Retina (tissue), 1 donor: Measurements from ENCODE around the gene REEP6.
A peak's percentile ranks its signal among the peaks of the same experiment; 100 is the strongest.
"Not testable (repeated sequence)": the region's sequence is repeated elsewhere in the genome, so short reads cannot be mapped to it uniquely, and the experiment has no call there.

Experiments
- DNase-seq: peaks from one replicate; pipeline ENCODE4 v3.0.0-alpha.2; 2016

REEP6 gene

DNA sequence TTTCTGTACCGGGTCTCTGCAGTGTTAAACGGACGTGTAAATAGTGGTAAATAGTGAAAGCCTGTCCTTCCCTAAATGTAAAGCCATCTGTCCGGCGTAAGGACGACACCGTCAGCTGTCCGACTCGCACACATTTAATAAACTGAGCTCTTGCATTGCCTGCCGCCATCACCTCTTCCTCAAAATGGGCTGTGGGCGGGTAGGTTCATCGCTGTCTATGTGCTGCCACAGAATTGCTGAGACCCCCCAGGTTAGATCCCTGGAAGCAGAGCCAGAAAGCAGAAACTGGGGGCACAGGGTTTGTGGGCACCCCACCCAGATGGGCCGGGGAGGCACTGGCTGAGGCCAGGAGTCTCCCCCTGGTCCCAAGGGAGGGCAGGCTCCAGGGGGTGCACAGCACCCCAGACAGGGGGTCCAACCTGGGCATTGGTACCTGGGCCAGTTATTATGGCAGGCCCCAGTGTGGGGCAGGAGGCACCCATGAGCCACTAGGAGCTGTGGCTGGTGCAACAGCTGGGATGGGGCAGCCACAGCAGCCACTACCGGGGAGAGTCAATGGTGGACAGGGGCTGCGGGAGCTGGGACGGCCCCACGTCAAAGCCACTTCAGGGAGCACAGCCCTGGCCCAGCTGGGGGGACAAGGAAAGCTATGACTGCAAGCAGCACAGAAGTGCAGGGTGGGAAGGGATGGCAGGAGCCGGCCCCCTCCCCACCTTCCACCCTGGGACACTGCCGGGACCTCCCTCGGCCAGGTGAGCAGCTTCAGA is 17.7 kb upstream of the REEP6 start:
- peak; percentile 49 for DNase-seq

DNA sequence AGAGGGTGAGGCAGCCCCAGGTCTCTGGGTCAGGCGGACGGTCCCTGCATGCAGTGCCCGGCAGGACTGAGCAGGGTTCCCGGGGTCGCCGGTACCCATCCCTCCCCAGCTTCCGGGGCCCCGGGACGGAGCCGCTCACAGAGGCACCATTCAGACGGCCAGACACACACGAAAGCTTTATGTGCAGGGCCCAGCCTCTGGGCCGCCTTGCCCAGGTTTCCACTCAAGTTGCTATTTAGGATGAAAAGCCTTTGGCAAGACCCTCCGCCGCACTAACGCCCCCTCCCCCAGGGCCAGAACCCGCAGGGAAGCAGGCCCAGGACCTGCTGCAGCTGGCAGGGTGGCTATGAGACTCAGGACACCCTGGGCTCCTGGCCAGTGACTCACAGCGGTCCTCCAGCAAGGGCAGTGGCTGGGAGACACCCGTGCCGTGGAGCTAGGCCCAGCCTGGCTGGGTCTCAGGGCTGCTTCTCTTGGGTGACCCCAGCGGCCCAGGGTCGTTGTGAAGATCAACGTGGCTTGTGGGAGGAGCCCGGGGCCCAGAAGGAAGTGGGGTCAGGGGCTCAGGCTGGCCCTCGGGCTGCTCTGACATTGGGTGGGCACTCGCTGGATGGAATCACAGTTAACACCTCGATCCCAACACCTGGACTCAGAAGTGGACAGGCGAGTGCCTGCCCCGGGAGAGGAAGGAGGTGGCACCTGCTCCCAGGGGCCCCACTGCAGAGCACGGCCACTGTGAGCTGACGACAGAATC is 16.8 kb upstream of the REEP6 start:
- peak; percentile 53 for DNase-seq

DNA sequence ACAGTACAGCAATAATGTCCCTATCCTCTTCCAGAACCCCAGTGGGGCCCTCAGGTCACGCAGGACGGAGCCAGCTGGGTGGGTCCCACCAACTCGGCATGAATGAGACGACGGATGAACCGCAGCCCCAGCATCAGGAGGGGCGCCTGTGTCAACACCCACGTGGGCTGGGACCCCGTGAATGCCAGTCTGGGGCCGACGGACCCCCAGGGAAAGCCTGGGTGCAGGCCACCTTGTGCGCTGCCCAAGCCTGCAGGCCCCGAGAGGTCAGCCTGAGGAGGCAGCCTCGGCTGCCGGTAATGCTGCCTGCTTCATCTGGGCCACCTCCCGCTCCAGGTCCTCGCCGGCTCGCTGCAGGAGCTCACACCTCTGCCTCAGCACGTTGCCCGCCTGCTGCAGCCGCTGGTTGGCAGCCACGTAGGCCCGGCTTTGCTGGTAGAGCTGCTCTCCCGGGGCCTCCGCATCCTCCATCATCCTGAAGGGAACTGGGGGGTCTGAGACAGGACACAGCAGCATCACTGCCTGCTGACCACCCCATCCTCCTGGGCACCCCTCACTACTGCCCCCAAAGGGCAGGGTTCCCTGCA is 16.1 kb upstream of the REEP6 start:
- DNase-seq = no peak

DNA sequence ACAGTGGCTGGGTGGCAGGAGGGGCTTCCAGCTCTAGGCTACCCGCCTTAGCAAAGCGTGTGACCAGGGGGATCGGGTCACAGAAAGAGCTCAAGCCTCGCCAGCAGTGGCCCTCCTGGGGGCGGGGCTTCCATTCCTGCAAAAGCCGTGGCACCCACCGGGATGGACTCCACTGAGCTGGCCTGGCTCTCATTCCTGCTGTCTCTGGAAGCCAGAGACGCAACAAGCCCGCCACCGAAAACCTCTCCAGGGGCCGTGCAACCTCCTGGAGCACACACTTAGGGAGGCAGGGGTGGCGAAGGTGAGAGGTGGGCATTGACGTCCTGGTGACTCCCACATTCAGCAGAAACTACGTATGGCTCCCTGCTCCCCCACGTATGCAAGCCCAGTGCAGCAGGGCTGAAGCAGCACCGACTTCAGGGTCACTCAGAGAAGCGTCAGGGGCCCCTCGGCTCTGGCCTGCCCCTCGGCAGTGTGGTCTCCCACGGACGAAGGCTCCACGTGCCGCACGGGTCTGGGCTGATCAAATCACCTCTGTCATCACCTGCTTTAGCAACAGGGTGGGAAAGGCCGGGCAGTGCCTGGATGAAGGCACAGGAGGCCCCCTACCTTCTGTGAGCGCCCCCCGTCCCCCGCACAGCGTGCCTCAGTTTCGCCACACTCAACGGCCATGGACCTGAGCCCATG is 15.1 kb upstream of the REEP6 start:
- DNase-seq = no peak

DNA sequence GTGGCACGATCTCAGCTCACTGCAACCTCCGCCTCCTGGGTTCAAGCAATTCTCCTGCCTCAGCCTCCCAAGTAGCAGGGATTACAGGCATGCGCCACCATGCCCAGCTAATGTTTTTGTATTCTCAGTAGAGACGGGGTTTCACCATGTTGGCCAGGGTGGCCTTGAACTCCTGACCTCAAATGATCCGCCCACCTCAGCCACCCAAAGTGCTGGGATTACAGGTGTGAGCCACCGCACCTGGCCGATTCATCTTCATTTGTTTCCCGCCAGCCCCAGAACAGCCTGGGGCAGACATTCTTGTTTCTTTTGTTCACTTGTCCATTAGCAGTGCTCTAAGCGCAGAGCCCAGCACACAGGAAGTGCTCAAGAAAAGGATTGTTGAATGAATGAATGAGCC is 13.9 kb upstream of the REEP6 start:
- not testable (repeated sequence) for DNase-seq

DNA sequence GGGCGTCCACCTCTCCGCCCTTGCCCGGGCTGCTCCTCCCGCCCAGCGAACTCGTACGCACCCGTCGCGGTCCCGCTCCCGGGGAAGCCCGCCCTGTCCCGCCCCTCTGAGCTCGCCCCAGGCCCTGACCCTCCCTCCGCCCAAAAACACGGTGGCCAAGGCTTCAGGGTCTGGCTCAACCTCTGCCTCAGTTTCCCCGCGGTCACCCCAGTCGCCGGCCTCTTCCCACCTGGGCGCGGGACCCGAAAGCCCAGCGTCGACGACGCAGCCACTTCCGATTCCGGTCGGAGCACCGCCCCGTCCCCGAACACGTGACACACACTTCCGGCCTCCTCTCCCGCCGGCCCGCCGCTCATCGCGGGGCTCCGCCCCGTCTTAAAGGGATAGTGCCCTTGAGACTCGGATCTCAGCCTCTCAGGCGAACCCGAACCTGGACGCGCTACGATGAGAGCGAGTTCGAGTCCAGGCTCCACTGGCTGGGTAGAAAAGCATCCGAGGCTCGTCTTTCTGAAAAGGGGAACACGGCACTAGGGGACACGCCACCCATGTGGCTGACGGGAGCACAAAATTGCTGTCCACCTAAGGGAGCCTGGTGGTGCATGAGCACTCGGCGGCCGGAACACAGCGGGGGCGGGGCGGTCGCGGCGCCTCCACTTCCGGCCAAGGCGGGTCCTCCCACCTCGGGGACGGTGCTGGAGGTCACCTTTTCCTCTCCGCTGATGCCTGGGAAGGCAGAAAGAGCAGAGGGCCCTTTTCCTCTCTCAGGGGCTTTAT is 11.9 kb upstream of the REEP6 start, which contains the start of gene C19orf25:
Gene C19orf25, minus strand, starts transcription at position 282 of the 774 bp plus-strand sequence. CDS start 312 bp downstream, outside the sequence.
- peak; percentile 97 for DNase-seq

DNA sequence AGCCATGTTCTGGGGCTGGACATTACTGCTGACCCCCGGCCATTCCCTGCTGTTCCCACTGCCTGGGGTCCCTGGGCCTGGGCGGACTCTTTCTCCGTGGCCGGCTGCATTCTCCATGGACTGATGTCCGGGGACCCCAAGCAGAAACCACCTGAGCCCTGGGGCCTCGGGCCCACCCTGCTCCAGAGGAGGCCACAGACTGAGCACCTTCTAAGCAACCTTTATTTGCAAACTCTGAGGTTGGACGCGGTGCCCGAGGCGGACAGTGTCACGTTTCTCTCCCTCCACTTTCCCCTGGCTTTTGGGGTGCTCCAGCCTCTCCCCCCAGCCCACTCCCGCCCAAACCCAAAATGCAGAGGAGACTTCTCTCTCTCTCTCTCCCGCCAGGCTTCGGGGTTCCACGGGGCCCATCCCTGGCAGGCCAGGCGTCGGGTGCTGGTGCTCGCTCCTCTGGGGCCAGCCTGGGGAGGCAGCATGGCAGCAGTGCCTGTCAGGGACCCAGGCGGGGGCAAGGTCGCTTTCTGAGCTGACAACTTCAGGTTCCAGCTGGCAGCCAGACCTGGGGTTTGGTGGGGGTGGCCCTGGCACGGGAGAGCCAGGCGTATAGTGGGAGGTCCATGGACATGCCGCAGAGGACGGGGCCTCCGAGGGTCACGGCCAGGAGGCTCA is 9.6 kb upstream of the REEP6 start:
- DNase-seq = no peak

DNA sequence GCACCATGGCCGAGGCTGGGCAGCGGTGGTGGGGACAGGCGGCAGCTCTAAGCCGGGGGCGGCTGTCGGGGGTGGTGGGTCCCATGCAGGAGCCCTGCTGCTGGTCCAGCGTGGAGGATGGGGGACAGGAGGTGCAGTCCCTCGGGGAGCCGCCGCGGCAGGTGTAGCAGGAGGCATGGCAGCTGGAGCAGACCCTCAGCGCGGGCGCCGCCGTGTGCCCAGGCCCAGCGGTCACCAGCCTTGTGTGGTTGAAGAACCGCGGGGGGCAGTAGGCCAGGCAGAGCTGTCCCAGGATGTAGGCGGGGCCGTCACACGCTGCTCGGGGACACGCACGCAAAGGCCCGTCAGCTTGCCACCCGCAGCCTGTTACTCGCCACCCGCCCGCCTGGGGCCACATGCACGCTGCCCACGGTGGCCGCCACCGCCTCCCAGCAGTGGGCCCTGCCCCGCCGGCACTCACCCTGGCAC is 9.1 kb upstream of the REEP6 start:
- DNase-seq = no peak

DNA sequence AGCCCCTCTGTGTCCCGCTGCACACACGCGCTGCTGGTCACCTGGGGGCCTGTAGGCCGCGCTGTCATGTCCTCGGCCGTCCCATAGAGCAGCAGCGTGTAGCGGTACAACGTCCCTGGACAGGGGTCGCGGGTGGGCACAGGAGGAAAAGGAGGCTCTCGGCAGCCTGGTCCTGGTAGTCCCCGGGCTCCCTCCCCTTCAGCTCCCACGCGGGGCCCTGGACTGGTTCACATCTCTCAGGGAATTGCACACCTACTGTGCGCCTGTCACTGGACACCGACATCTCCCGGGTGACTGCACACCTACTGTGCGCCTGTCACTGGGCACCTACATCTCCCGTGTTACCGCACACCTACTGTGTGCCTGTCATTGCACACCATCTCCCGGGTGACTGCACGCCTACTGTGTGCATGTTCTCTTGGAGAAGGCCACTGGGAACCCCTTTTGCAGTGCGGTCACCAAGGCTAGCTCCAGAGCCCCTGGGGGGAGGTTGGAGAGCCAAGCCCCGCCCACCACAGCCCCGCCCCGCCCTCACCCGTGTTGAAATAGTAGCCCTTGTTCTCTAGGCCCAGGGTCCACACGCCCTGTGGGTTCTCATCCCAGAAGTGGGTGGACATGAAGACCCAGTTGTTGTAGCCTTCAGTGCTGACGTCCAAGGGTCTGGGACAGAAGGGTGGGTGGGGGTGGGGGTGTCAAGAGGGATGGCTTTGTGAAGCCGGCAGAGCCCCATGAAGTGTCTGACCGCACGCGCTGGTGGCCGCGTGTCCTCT is 8.4 kb upstream of the REEP6 start:
- no peak for DNase-seq

DNA sequence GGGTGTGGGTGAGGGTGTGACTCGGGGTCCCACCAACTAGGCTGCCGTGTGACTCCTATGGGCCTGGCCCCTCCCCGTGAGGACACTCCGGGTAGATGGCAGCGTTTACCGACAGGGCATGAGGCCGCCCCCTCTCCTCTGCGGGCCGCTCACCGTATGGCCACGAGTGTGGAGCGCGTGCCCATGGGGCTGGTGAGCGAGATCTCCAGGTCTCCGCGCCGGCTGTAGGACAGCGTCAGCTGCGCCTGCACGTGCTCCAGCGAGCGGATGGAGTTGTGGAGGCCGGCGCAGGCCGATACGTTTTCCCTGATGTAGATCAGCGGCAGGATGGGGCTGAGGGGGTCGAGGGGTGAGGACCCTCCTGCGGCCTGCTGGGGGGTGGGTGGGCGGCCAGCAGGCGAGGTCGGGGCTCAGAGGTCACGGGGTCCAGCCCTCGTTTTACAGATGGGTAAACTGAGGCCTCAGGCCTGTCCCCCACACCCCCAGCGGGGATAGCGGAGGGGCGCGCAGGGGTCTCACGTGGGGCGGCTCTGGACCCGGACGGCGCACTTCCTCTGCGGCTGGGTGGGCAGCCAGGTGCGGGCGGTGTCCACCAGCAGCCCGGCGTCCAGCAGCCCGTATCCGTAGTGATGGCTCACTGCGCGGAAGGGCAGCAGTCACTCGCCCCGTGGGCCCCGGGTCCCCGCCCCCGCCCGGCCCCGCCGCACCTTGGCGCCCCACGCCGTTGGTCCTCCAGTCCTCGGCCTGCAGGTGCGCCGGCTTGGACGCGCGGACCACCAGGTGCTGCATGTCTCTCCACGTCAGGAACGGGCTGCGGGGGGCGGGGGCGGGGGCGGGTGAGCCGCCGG is 7.6 kb upstream of the REEP6 start:
- no peak for DNase-seq

DNA sequence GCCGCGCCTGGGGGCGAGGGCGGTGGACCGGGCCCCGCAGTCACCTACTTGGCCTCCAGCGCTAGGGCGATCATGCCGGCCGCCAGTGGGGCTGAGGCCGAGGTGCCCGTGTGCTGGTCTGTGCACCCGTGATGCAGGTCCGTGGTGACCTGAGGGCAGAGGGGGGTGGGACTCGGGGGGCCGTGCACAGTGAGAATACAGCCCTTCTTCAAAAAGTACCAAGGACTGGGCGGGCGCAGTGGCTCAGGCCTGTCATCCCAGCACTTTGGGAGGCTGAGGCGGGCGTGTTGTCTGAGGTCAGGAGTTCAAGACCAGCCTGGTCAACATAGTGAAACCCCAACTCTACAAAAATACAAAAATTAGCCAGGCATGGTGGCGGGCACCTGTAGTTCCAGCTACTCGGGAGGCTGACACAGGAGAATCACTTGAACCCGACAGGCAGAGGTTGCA is 7.0 kb upstream of the REEP6 start:
- DNase-seq = no peak

DNA sequence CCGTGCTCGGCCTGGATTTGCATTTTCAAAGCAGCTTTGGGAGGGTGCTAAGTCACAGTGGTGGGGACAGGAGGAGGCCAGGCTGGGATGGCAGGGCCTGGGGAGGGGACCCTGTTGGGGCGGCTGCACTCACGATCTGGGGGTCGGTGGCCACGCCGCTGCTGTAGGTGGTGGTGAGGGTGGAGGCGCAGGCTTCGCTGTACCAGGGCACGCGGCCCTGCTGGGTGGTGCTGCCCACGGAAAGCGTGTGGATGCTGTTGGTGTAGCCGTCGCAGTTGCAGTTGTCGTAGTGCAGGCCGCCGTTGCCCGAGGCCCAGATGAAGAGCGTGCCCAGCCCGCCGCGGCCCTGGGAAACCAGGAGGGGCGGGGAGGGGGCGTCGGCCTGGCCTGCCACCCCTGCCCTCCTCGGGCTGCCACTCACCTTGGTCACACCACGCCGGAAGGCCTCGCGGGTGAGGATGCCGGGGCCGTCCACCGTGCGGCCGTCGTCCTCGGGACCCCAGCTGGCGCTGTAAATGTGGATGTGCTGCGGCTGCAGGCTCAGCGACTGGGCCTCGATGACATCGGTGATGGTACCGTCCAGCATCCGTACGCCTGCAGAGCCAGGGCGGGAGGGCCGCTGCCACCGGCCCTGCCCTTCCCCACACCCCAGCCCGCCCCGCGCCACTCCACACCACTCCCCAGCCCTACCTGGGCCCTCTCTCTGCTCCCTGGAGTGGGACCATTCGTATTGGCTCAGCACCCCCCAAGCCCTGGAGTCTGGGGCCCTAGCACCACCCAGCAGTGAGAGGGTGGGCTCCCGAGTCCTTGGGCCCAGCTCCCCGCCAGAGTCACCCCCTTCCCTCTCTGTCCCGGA is 4.0 kb upstream of the REEP6 start:
- no peak for DNase-seq

DNA sequence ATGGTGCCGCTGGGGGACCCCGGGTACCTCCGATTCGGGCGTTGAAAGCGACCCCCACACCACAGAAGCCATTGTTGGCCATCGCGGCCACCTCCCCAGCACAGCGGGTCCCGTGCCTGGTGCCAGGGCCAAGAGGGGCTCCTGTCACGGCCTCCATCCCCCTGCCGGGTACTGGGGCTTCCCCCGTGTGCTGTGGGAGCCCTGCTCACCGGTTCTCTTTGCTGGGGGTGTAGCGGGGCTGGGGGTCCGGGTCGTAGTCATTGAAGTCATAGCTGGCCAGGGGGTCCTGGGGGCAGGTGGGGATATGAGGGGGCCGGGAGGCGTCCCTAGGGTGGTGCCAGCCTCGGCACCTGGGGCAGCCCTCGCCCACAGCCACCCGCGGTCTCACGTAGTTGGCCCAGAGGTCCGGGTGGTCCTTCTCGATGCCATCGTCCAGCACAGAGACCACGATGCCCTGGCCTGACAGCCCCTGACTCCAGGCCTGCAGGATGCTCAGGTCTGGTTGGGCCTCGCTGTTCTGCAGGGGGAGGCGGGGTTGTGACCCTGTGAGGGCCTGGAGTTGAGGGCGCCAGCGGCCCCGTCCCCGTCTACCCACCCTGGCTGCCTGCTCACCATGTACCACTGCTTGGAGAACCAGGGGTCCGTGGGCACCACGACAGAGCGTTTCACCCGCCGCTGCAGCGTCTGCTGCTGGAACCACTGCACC is 3.3 kb upstream of the REEP6 start:
- no peak for DNase-seq

DNA sequence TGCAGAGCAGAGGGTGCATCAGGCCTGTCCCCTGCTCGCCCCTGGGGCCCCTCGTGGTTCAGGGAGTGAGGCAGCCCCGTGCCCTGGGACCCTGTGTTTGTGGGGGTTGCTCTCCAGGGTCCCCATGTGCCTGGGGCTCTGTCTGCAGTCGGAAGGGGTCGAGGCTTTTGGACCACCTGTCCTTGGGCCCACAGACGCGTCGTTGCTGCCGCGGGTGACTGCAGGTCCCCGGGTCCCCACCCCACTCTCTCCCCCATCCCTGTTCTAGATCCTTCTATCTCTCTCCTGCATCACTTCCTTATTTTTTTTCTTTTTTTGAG is 2.7 kb upstream of the REEP6 start:
- no peak for DNase-seq

DNA sequence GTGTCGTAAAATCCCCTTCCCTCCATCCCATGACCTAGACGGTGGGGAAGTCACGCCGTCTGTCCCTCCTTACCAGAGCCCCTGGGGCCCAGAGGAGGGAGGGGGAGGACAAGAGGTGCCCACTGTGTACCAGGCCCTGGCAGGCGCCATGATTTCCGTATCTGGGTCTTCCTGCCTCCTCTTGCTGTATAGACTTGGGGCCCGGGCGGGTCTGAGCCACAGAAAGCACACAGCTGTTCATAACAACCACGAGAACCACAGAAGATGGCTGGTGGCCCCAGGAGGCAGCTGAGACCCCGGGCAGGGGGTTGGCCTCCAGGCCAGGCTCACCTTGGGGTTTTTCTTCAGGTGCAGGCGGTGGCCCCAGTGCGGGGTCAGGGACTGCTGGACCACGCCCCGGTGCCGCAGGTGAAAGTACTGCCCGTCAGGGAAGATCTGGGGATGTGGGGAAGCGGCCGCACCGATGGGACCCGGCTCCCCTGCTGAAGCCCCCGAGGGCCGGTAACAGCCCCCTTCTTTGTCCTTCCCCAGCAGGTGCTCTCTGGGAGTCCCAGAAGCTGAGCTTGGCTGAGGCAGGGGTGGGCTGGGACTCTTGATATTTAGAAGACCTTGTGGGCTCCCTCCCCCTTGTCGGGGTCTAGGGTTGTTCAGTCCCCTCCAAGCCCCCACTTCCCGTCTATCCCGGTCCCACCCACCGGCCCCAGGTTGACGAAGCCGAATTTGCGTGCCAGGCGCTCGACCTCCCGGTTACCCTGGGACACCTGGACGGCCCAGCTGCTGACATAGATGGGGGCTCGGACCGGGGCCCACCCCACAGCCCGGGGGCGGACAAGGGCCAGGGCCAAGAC is 1.3 kb upstream of the REEP6 start:
- DNase-seq = no peak

DNA sequence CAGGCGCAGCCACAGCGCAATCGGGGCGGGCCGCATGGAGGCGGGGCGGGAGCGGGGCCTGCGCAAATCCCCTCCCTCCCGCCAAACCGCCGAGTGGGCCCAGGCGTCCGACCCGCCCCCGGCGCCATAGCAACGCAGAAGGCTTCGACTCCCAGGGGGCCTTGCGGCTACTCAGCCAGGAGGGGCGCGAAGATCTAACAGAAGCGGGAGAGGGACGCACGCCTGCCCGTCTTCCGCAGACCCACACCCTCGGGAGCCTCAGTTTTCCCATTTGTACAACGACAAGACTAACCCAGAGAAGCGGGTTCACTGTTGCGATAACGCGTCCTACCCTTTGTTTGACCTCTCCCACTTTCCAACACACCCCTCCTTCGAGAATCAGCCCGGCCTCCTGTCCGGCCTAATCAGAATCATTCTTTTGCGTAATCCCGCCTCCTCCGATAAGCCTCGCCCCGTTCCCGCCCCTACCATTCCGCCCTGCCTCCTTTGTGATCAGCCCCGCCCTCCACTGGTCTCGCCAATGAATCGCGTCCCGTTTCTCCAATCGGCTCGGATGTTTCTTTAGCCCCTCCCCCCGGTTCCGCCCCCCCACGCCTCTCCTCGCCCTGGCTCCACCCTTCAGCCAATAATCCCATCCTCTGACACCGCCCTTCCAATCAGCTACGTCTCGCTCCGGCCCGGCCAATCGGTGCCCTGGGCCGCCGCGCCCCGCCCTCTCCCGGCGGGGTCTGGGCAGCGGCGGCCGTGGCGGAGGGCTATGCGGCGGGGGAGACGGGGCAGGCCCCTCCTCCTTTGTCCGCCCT is 469 bp upstream of the REEP6 start, which contains the start of gene PCSK4:
Gene PCSK4, minus strand, starts transcription at position 40 of the 803 bp plus-strand sequence. Its CDS starts 4 bp downstream, at position 36.
- DNase-seq = peak; percentile 99

DNA sequence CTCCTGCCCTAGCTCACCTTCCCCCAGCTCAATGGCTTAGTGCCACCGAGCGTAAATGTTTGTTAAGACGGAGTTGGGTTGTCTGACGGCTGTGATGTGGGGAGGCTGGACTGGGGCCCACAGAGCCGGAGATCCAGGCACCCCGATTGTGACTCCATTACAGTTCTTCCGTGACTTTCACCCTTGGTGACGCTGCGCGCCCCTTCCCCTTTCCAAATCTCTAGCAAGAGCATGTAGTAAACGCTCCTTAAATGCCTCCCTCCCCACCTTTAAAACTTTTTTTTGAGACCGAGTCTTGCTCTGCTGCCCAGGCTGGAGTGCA is 829 bp downstream of the REEP6 start:
- DNase-seq = no peak
